Kidney epithelial cell (primary cell): Measurements from ENCODE around the gene XPO6. TPM values are rescaled to one million over a fixed set of nuclear protein-coding genes. Genes with fewer than 3 reads are reported as not detected.
"Not testable (repeated sequence)": the region's sequence is repeated elsewhere in the genome, so short reads cannot be mapped to it uniquely, and the experiment has no call there.

ENCODE experiments used
- DNase-seq: peaks from one replicate; pipeline ENCODE4 v3.0.0-alpha.2; 2010; ENCODE audit warnings: low read depth
- H3K27me3 ChIP-seq: 2 replicates; pipeline ENCODE4 v1.6.0; 2011; ENCODE audit warnings: low read length; ENCODE audit not compliant: control insufficient read depth, insufficient read depth
- H3K36me3 ChIP-seq: 2 replicates; pipeline ENCODE4 v1.5.1; 2011; ENCODE audit warnings: low read length; ENCODE audit not compliant: control insufficient read depth, insufficient read depth
- H3K4me3 ChIP-seq: 2 replicates; pipeline ENCODE4 v1.5.1; 2011; ENCODE audit warnings: low read depth, mild to moderate bottlenecking, control low read depth, low read length
- total RNA-seq: library from RNA; depleted of rRNA; stranded (reverse); fragments of >200 nt; gene quantifications from 2 replicates; pipeline ENCODE4 v1.2.3, GENCODE V29; 2015
- TF ChIP-seq, protein P1 (sequence below): IDR thresholded peaks from 2 replicates; pipeline ENCODE4 v1.5.1; 2011; ENCODE audit warnings: mild to moderate bottlenecking, moderate library complexity, low read length, control low read depth, inconsistent platforms; ENCODE audit not compliant: insufficient read depth, poor library complexity, severe bottlenecking

Gene XPO6
- total RNA-seq, 1 donor from 2014 or later: 61.9 TPM

GRCh38 chr16:28120754-28121153 lies 91.0 kb downstream of the XPO6 start:
- TF ChIP-seq, protein P1, sequence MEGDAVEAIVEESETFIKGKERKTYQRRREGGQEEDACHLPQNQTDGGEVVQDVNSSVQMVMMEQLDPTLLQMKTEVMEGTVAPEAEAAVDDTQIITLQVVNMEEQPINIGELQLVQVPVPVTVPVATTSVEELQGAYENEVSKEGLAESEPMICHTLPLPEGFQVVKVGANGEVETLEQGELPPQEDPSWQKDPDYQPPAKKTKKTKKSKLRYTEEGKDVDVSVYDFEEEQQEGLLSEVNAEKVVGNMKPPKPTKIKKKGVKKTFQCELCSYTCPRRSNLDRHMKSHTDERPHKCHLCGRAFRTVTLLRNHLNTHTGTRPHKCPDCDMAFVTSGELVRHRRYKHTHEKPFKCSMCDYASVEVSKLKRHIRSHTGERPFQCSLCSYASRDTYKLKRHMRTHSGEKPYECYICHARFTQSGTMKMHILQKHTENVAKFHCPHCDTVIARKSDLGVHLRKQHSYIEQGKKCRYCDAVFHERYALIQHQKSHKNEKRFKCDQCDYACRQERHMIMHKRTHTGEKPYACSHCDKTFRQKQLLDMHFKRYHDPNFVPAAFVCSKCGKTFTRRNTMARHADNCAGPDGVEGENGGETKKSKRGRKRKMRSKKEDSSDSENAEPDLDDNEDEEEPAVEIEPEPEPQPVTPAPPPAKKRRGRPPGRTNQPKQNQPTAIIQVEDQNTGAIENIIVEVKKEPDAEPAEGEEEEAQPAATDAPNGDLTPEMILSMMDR: no peak

DNA sequence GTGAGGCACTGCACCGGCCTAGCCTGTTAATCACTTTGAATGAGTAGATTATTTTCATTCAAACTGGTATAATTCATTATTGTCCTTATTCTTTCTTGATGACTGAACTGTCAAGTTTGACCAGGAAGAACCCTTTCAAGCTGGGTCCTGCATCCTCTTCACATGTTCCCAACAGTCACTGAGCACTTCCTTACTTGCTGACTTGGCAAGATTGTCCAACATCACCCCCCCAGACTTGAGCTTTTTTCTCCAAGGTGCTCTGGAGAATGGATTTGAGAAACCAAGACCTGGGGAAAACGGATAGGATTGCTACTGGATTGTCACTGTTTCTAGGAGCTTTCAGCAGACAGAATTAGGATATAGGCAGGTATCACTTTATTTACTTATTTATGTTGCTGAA lies 93.1 kb downstream of the XPO6 start:
- TF ChIP-seq, protein P1: no peak
- H3K4me3 ChIP-seq: no peak overlapping the region
- H3K36me3 ChIP-seq: peaks cover 3% of the 10 kb centered on the region
- DNase-seq: no peak
- H3K27me3 ChIP-seq: no peaks in the 10 kb centered on the region

More at GRCh38 chr16:28120754-28121153, 91.0 kb downstream of the XPO6 start:
- Histone ChIP-seq H3K4me3 (no peak overlapping the region), H3K36me3 (peaks cover 5% of the 10 kb centered on the region), H3K27me3 (no peaks in the 10 kb centered on the region)
- DNase-seq: no peak

DNA sequence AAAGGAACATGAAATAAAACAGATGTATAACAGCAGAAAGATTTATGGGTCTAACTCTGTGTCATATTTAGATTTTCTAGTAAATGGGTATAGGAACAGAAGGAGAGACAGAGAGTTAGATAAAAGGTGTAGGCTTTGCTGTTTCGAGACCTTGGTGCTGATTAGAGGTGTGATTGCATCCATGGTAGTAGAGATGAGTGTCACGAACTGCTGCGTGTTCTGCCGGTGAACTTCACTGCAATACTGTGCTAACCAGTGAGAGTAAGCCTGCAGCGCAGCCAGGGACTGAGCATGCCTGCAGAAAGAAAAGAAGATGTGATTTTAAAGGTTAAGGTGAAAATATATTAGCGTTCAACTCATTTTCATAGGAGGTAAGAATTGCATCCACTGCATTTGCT lies 94.6 kb downstream of the XPO6 start:
- Histone ChIP-seq H3K4me3 (no peak overlapping the region), H3K36me3 (peaks cover 3% of the 10 kb centered on the region), H3K27me3 (no peaks in the 10 kb centered on the region)
- TF ChIP-seq, protein P1: no peak
- no peak for DNase-seq

GRCh38 chr16:28115866-28116265 lies 95.9 kb downstream of the XPO6 start:
- DNase-seq: not testable (repeated sequence)

DNA sequence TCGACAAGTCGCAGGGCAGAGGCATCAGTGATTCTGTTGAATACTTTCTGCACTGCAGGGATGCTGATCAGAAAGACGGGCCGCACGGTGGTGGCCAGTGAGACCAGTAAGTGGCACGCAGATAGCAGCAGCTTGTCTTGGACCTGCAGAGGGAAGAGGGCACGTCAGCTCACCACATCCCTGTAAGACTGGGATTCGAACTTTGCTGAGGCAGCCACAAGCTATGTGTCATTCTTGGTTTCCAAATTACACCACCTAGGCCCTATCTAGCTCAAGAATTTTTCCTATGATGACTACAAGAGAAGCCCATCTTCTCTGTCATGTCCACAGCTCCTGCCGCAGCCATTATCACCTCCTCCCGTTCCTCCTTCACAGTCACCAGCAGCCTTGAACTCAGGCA lies 98.9 kb downstream of the XPO6 start:
- peaks cover 3% of the 10 kb centered on the region for H3K36me3 ChIP-seq
- TF ChIP-seq, protein P1: no peak
- H3K27me3 ChIP-seq: no peaks in the 10 kb centered on the region
- no peak for DNase-seq
- H3K4me3 ChIP-seq: no peak overlapping the region

More at GRCh38 chr16:28115866-28116265, 95.9 kb downstream of the XPO6 start:
- not testable (repeated sequence) for H3K36me3 ChIP-seq, H3K27me3 ChIP-seq, H3K4me3 ChIP-seq

DNA sequence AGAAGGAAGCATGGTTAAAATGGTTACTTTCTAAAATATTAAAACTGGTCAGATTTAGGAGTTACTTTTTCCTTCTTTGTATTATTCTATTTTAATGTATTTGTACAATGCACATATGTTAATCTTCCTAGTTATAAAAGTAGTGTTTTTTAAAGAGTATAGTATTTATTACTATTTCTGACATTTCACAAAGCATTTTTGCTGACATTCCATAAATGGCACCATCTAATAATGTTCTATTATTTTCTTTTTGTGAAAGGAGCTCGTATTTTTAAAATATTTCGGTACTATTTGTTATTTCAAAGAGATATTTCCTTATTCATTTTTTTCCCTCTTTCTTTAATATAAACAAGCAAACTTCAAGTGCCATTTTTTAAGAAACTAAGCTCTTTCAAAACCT lies 100.8 kb downstream of the XPO6 start:
- TF ChIP-seq, protein P1: no peak
- peaks cover 3% of the 10 kb centered on the region for H3K36me3 ChIP-seq
- H3K27me3 ChIP-seq: no peaks in the 10 kb centered on the region
- no peak overlapping the region for H3K4me3 ChIP-seq
- no peak for DNase-seq
